OCI-LY7 (cell line): ENCODE results near the gene SLC25A13. TPM values are rescaled to one million over a fixed set of nuclear protein-coding genes. Genes with fewer than 3 reads are reported as not detected.

Experiments used
- BruUV-seq: library from RNA; stranded (reverse); fragments of 400-500 nt; replicated peaks from 2 replicates; lab custom pipeline; 2021; lab: Mats Ljungman, UMichigan
- CTCF ChIA-PET: fragments of 300-600 bp; sonication (Branson Sonifier 250); formaldehyde crosslinking; loops from one replicate; lab custom pipeline; 2022; ENCODE audit warnings: antibody characterized with exemption; ENCODE audit not compliant: unreplicated experiment; lab: Charles Lee
- POLR2A ChIA-PET: fragments of 300-600 bp; sonication (Branson Sonifier 250); formaldehyde crosslinking; loops from one replicate; lab custom pipeline; 2022; ENCODE audit warnings: antibody characterized with exemption; lab: Charles Lee
- DNase-seq: peaks from one replicate; pipeline ENCODE4 v3.0.0-alpha.2; 2015; ENCODE audit warnings: low spot score
- H2AFZ ChIP-seq: fragments of 200-600 bp; sonication (generic), shearing (Covaris generic); 2 replicates; pipeline ENCODE4 v1.6.1; 2014; ENCODE audit warnings: mild to moderate bottlenecking, antibody characterized with exemption, low read length, moderate library complexity
- H3K27ac ChIP-seq: fragments of 200-600 bp; sonication (generic); 2 replicates; pipeline ENCODE4 v1.5.1; 2014; ENCODE audit warnings: mixed run types, low read depth, mild to moderate bottlenecking, moderate library complexity, low read length, inconsistent platforms; ENCODE audit not compliant: poor library complexity, severe bottlenecking
- H3K36me3 ChIP-seq: fragments of 200-600 bp; sonication (generic); 2 replicates; pipeline ENCODE4 v1.6.1; 2014; ENCODE audit warnings: mild to moderate bottlenecking, antibody characterized with exemption, low read length, moderate library complexity, mixed read lengths; ENCODE audit not compliant: insufficient read depth
- H3K4me1 ChIP-seq: fragments of 200-600 bp; sonication (generic); 2 replicates; pipeline ENCODE4 v1.5.1; 2014; ENCODE audit warnings: mild to moderate bottlenecking, low read length; ENCODE audit not compliant: insufficient read depth, poor library complexity, severe bottlenecking
- H3K4me2 ChIP-seq: fragments of 200-600 bp; sonication (generic); 2 replicates; pipeline ENCODE4 v1.6.1; 2014; ENCODE audit warnings: mild to moderate bottlenecking, low read length
- H3K4me3 ChIP-seq: fragments of 200-600 bp; sonication (generic); 2 replicates; pipeline ENCODE4 v1.5.1; 2014; ENCODE audit warnings: mild to moderate bottlenecking, low read depth, low read length; ENCODE audit not compliant: poor library complexity, severe bottlenecking
- H3K79me2 ChIP-seq: fragments of 200-600 bp; sonication (generic); 2 replicates; pipeline ENCODE4 v1.6.1; 2016; ENCODE audit warnings: low read depth, mild to moderate bottlenecking, low read length, moderate library complexity, mixed read lengths; ENCODE audit not compliant: insufficient read depth
- H3K9me2 ChIP-seq: fragments of 200-600 bp; sonication (generic); 2 replicates; pipeline ENCODE4 v1.6.1; 2016; ENCODE audit warnings: mild to moderate bottlenecking, low read length, mixed read lengths; ENCODE audit not compliant: insufficient read depth
- H3K9me3 ChIP-seq: fragments of 200-600 bp; sonication (generic); 2 replicates; pipeline ENCODE4 v1.6.1; 2014; ENCODE audit warnings: mild to moderate bottlenecking, mixed run types, low read length, mixed read lengths
- H4K20me1 ChIP-seq: fragments of 200-600 bp; sonication (generic); 2 replicates; pipeline ENCODE4 v1.6.1; 2014; ENCODE audit warnings: mild to moderate bottlenecking, antibody characterized with exemption, low read length, moderate library complexity, mixed read lengths; ENCODE audit not compliant: insufficient read depth
- EZH2phosphoT487 ChIP-seq: fragments of 200-600 bp; sonication (generic); IDR thresholded peaks from 2 replicates; pipeline ENCODE4 v1.6.1; 2018; ENCODE audit warnings: low read depth, borderline replicate concordance, mild to moderate bottlenecking, mixed run types, antibody characterized with exemption, low read length, moderate library complexity, mixed read lengths
- intact Hi-C: fragments of 100-400 bp; cut with micrococcal nuclease; formaldehyde crosslinking; loops from one replicate; pipeline ENCODE4 v1.10.0; 2022; ENCODE audit not compliant: unreplicated experiment
- total RNA-seq, 2 experiments: library from RNA; depleted of rRNA in 1 of 2; stranded (reverse); fragments of >200 nt in 1 of 2; shearing (Covaris generic) in 1 of 2; gene quantifications; 2 replicates each; pipeline ENCODE4 v1.2.3, GENCODE V29; 2014 to 2022
- TF ChIP-seq, protein P1 (sequence below): fragments of 200-600 bp; sonication (generic); conservative IDR thresholded peaks from 2 replicates; pipeline ENCODE4 v1.5.1; 2014; ENCODE audit warnings: mild to moderate bottlenecking, antibody characterized with exemption, low read length, moderate library complexity, mixed read lengths

The SLC25A13 gene
- total RNA-seq, 2 experiments from 2014 or later: 0.63 TPM; not detected in 1

GRCh38 chr7:96200740-96201139 lies 121.2 kb downstream of the SLC25A13 start:
- BruUV-seq: no TSS peak
- Histone ChIP-seq H3K9me2 (no peaks in the 10 kb centered on the region), H4K20me1 (no peaks in the 10 kb centered on the region), H2AFZ (no peak overlapping the region), H3K79me2 (no peaks in the 10 kb centered on the region), H3K27ac (no peak overlapping the region), H3K36me3 (no peaks in the 10 kb centered on the region), H3K9me3 (no peaks in the 10 kb centered on the region), H3K4me1 (no peaks in the 10 kb centered on the region), H3K4me2 (no peak overlapping the region), H3K4me3 (no peak overlapping the region)
- no peak for DNase-seq
- no peak for TF ChIP-seq EZH2phosphoT487
- TF ChIP-seq, protein P1, sequence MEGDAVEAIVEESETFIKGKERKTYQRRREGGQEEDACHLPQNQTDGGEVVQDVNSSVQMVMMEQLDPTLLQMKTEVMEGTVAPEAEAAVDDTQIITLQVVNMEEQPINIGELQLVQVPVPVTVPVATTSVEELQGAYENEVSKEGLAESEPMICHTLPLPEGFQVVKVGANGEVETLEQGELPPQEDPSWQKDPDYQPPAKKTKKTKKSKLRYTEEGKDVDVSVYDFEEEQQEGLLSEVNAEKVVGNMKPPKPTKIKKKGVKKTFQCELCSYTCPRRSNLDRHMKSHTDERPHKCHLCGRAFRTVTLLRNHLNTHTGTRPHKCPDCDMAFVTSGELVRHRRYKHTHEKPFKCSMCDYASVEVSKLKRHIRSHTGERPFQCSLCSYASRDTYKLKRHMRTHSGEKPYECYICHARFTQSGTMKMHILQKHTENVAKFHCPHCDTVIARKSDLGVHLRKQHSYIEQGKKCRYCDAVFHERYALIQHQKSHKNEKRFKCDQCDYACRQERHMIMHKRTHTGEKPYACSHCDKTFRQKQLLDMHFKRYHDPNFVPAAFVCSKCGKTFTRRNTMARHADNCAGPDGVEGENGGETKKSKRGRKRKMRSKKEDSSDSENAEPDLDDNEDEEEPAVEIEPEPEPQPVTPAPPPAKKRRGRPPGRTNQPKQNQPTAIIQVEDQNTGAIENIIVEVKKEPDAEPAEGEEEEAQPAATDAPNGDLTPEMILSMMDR: no peak
- POLR2A ChIA-PET: no interaction called here
- CTCF ChIA-PET: interaction anchor here (0.6 kb wide), 1 partner anchor 100 kb away, joined by 3 read pairs; no protein-coding TSS in a partner anchor
- intact Hi-C loops: no loop called here

DNA sequence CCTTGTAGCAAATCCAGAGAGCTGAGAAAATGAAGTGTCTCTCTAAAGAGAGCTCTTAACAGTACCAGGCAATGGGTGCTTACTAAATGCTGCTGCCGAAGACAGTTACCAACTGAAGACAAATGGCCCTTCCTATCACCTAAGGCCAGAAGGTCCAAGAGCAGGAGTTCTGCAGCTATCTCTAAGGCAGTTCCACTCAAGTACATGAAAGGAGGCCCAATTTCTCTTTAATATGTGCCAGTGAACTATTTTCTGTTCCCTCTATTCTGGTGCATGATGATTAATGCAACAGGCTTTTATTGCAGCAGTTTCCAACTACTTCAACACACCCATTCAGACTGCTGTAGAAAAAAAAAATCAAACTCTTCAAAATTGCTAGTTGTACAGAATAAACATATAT lies 122.5 kb downstream of the SLC25A13 start:
- CTCF ChIA-PET: no interaction called here
- TF ChIP-seq EZH2phosphoT487: no peak
- TF ChIP-seq, protein P1: no peak
- no peak overlapping the region for H3K4me3 ChIP-seq

GRCh38 chr7:96198047-96198636 lies 123.8 kb downstream of the SLC25A13 start:
- Histone ChIP-seq H3K4me1 (no peaks in the 10 kb centered on the region), H3K4me3 (no peak overlapping the region), H2AFZ (no peak overlapping the region), H3K9me3 (no peaks in the 10 kb centered on the region), H3K27ac (no peak overlapping the region), H4K20me1 (no peaks in the 10 kb centered on the region), H3K36me3 (no peaks in the 10 kb centered on the region), H3K4me2 (no peak overlapping the region), H3K79me2 (no peaks in the 10 kb centered on the region), H3K9me2 (no peaks in the 10 kb centered on the region)
- intact Hi-C loops: no loop called here
- BruUV-seq: no TSS peak
- POLR2A ChIA-PET: interaction anchor here (0.5 to 0.6 kb wide), 2 partner anchors 127 to 185 kb away, joined by 4 to 7 read pairs; no protein-coding TSS in a partner anchor
- no peak for DNase-seq
- CTCF ChIA-PET: no interaction called here
- no peak for TF ChIP-seq EZH2phosphoT487
- TF ChIP-seq, protein P1: no peak

More for the DNA sequence above, 122.5 kb downstream of the SLC25A13 start:
- Histone ChIP-seq H2AFZ (no peak overlapping the region), H3K4me1 (no peaks in the 10 kb centered on the region), H3K79me2 (no peaks in the 10 kb centered on the region), H3K9me2 (no peaks in the 10 kb centered on the region), H3K4me2 (no peak overlapping the region), H4K20me1 (no peaks in the 10 kb centered on the region), H3K9me3 (no peaks in the 10 kb centered on the region), H3K27ac (no peak overlapping the region), H3K36me3 (no peaks in the 10 kb centered on the region)
- POLR2A ChIA-PET: no interaction called here
- intact Hi-C loops: no loop called here
- no peak for DNase-seq
- BruUV-seq: no TSS peak
